ENCODE data around the gene B4GALT4. TPM values are rescaled to one million over a fixed set of nuclear protein-coding genes. Genes with fewer than 3 reads are reported as not detected.
"Not testable (repeated sequence)": the region's sequence is repeated elsewhere in the genome, so short reads cannot be mapped to it uniquely, and the experiment has no call there.

B4GALT4 gene
- total and polyA plus RNA-seq, 11 donors = 8.1 to 15.9 (median 12.1) TPM

DNA sequence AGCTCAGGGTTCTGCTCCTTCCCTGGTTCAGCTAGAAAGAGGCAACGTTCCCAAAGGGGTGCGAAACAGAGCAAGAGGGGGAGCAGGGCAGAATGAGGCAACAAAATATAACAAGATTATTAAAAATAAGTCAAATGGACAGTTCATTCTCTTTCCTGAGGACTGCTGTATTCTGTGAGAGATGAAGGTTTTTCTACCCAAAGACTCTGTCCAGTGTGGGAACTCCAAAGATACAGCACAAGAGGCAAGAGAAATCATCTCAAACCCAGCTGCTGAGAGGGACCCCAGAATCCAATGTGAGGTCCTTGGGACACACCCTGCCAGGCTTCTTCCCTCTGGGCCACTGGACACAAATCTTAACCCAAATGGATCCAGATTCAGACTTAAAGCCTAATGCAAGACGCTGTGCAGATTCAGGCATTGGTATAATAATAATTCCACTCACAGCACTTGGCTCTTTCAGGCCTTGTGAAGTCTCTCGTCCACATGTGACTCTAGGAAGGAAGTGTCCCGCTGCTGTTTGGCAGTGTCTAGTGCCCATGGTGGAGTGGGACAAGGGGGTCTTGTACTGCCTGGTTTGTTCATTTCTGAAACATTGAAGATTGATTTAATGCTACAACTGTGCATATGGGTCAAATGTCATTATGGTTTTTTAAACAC, 39.0 kb upstream of the B4GALT4 start:
- DNase-seq (no peak), ATAC-seq (peak; percentile 30 to 63 (median 40))
- Histone ChIP-seq H3K4me1 (peaks cover 0 to 49% (median 20%) of the 10 kb centered on the region in 12 donors), H3K4me3 (peak overlapping the region in 6 of 12 donors; percentile 7 to 21 (median 17)), H3K27ac (peak overlapping the region; percentile 59 to 91 (median 82)), H3K9me3 (peaks cover 0 to 22% (median 2%) of the 10 kb centered on the region in 12 donors), H3K27me3 (no peaks in the 10 kb centered on the region), H3K36me3 (no peaks in the 10 kb centered on the region)
- TF ChIP-seq, protein P1, sequence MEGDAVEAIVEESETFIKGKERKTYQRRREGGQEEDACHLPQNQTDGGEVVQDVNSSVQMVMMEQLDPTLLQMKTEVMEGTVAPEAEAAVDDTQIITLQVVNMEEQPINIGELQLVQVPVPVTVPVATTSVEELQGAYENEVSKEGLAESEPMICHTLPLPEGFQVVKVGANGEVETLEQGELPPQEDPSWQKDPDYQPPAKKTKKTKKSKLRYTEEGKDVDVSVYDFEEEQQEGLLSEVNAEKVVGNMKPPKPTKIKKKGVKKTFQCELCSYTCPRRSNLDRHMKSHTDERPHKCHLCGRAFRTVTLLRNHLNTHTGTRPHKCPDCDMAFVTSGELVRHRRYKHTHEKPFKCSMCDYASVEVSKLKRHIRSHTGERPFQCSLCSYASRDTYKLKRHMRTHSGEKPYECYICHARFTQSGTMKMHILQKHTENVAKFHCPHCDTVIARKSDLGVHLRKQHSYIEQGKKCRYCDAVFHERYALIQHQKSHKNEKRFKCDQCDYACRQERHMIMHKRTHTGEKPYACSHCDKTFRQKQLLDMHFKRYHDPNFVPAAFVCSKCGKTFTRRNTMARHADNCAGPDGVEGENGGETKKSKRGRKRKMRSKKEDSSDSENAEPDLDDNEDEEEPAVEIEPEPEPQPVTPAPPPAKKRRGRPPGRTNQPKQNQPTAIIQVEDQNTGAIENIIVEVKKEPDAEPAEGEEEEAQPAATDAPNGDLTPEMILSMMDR (IDR thresholded peaks at IDR 0.05) = no peak
- peak in 1 of 2 donors; percentile 19 for TF ChIP-seq POLR2A (IDR thresholded peaks at IDR 0.05)
- 36 to 49% (median 38%) methylated on average over 5 of the region's 5 CpGs for WGBS, 4 donors
- intact Hi-C loops (cut with DNase I) = loop anchor here (1.0 to 10.0 kb wide), 14 partner anchors 14 to 405 kb away; partner anchors contain the start of genes POGLUT1 (in 4 of the 10), TMEM39A (in 4 of the 10) and ARHGAP31 (in 3 of the 10)

DNA sequence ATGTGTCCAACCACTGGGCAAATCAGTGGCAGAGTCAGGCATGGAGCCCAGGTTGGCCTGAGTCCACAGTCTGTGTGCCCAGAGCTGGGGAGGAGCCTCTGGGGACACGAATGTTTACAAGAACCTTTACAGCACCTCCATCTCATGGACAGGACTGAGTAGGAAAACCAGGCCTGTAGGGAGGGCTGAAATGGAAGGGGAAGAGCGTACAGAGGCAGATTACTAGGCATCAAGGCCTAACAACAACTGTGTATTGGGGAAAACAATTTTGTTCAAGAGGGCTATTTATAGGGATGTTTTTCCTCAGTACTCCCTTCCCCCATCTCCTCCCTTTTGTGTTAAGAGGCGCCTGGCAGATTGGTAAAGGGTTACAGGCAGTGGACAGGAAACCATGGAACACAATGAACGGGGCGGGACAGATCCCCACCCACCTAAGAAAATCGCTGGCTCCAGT, 38.5 kb upstream of the B4GALT4 start:
- Histone ChIP-seq H3K4me1 (peaks cover 0 to 49% (median 20%) of the 10 kb centered on the region in 12 donors), H3K27ac (peak overlapping the region; percentile 59 to 91 (median 82)), H3K9me3 (peaks cover 0 to 17% (median 2%) of the 10 kb centered on the region in 12 donors), H3K4me3 (peak overlapping the region in 4 of 12 donors; percentile 7 to 21 (median 17)), H3K27me3 (no peaks in the 10 kb centered on the region), H3K36me3 (no peaks in the 10 kb centered on the region)
- DNase-seq (peak; percentile 59 to 84 (median 82)), ATAC-seq (peak; percentile 88 to 94 (median 90))
- 17 to 27% (median 22%) methylated on average over 6 of the region's 6 CpGs for WGBS, 4 donors
- intact Hi-C loops (cut with DNase I) = loop anchor here (1.0 to 10.0 kb wide), 14 partner anchors 14 to 406 kb away; partner anchors contain the start of genes POGLUT1 (in 4 of the 10), TMEM39A (in 4 of the 10) and ARHGAP31 (in 2 of the 10)
- TF ChIP-seq, protein P1 (IDR thresholded peaks at IDR 0.05) = no peak
- no peak for TF ChIP-seq POLR2A (IDR thresholded peaks at IDR 0.05)

DNA sequence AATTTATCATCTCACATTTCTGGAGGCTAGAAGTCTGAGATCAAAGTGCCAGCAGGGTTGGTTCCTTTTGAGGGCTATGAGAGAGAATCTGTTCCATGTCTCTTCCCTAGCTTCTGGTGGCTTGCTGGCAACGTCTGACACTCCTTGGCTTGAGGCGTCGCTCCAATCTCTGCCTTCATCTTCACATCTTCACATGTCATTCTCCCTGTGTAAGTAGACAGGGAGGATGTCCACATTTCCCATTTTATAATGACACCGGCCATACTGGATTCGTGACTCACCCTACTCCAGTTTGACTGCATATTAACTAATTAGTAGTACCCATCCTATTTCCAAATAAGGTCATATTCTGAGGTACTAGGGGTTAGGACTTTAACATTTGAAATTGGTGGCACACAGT, 36.0 kb upstream of the B4GALT4 start:
- 63 to 77% (median 73%) methylated on average over 5 of the region's 5 CpGs for WGBS, 4 donors
- TF ChIP-seq, protein P1 (IDR thresholded peaks at IDR 0.05) = no peak
- no peak for TF ChIP-seq POLR2A (IDR thresholded peaks at IDR 0.05)
- ATAC-seq = no peak
- H3K36me3 ChIP-seq = no peaks in the 10 kb centered on the region
- no peaks in the 10 kb centered on the region for H3K27me3 ChIP-seq
- peaks cover 0 to 3% (median 0%) of the 10 kb centered on the region in 12 donors for H3K9me3 ChIP-seq
- intact Hi-C loops (cut with DNase I) = loop anchor here (5.0 to 10.0 kb wide), 10 partner anchors 46 to 408 kb away; partner anchors contain the start of genes POGLUT1 (in 4 of the 10) and TMEM39A (in 3 of the 10)
- H3K27ac ChIP-seq = peak overlapping the region in 1 of 12 donors; percentile 9
- no peak for DNase-seq
- peaks cover 0 to 49% (median 20%) of the 10 kb centered on the region in 12 donors for H3K4me1 ChIP-seq
- no peak overlapping the region for H3K4me3 ChIP-seq

DNA sequence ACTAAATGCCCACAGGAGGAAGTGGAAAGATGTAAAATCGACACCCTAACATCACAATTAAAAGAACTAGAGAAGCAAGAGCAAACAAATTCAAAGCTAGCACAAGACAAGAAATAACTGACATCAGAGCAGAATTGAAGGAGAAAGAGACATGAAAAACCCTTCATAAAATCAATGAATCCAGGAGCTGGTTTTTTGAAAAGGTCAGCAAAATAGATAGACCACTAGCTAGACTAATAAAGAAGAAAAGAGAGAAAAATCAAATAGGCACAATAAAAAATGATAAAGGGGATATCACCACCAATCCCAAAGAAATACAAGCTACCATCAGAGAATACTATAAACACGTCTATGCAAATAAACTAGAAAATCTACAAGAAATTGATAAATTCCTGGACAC, 29.5 kb upstream of the B4GALT4 start:
- not testable (repeated sequence) for H3K36me3 ChIP-seq, H3K4me3 ChIP-seq, H3K4me1 ChIP-seq, H3K27ac ChIP-seq, H3K27me3 ChIP-seq, ATAC-seq, H3K9me3 ChIP-seq, DNase-seq
- intact Hi-C loops (cut with DNase I) = loop anchor here in 5 of 10 donors (10.0 kb wide), 4 partner anchors 55 to 415 kb away; partner anchors contain the start of genes POGLUT1 (in 3 of the 5) and TMEM39A (in 3 of the 5)
- 77 to 86% (median 85%) methylated on average over 2 of the region's 2 CpGs for WGBS, 4 donors

Measured in heart left ventricle (tissue), 16 donors.